ENCODE data around the gene TOR4A. TPM values are rescaled to one million over a fixed set of nuclear protein-coding genes. Genes with fewer than 3 reads are reported as not detected.

Gene TOR4A
- total RNA-seq, 4 donors from 2014 or later, result 3.3 to 9.0 (median 6.6) TPM

- TF ChIP-seq CTCF (IDR thresholded peaks at IDR 0.05; ENCODE audit: low read depth), result no peak
Measured at GRCh38 chr9:137253717-137254623, 23.6 kb upstream of the TOR4A start.

DNA sequence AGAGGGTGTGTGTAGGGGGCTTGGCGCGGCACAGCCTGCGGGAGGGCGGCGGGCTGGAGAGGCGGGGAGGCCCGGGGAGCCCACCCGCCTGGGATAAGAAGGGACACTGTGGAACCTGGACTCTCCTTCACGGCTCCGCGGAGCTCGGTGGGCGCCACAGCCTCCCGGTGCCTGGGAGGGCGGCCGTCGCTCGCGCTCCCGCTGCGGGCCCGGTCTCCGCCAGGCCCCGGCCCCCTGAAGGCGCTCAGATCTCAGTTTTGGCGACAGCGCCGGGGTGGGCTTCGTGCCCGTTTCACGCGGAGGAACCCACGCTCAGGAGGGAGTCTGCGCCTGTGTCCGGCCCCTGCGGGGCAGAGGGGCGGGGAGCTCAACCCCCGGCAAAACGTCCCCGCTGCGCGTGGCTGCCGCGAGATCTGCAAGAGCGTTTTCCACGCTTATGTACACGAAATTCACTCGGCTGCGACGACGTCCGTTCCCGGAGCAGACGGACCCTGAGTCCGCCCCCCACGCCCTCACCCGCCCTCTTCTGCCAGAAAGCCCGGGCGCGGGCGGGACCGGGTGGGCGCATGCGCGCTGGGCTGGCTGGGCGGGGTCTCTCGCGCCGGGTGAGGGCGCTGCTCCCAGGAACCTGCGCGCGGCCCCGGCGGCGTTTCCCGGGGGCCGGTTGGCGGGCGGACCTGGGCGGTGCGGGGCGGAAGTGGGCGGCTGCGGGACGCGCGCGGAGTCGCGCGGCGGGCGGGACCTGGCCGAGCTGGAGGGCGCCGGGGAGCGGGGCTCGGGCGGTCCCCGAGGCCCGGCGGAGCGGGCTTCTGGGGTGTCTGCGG is 22.7 kb upstream of the TOR4A start, which contains the start of gene NELFB:
Gene NELFB (plus strand): TSS at position 704 of the 824 bp plus-strand sequence.
- no peak for TF ChIP-seq CTCF (IDR thresholded peaks at IDR 0.05; ENCODE audit: low read depth)

GRCh38 chr9:137255448-137256114 is 21.9 kb upstream of the TOR4A start:
- TF ChIP-seq CTCF (IDR thresholded peaks at IDR 0.05; ENCODE audit: low read depth), result no peak

GRCh38 chr9:137256362-137256761 is 21.2 kb upstream of the TOR4A start:
- no peak for TF ChIP-seq CTCF (IDR thresholded peaks at IDR 0.05; ENCODE audit: low read depth)

- no peak for TF ChIP-seq CTCF (IDR thresholded peaks at IDR 0.05; ENCODE audit: low read depth)
Measured at GRCh38 chr9:137256856-137257255, 20.7 kb upstream of the TOR4A start.

DNA sequence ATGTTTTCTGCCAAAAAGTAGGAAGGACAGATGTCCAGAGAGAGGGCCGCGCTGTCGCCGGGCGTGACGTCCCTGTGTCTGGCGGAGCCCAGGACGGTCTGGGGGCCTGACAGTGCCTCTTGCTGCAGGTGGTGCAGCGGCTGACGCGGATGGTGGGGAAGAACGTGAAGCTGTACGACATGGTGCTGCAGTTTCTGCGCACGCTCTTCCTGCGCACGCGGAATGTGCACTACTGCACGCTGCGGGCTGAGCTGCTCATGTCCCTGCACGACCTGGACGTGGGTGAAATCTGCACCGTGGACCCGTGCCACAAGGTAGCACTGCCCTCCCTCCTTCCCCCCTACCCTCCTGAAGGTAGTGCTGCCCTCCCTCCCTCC is 14.6 kb upstream of the TOR4A start:
- TF ChIP-seq CTCF (IDR thresholded peaks at IDR 0.05; ENCODE audit: low read depth), result no peak
